Type B pancreatic cell (in vitro differentiated cells): Measurements from ENCODE around the gene ASXL2. TPM values are rescaled to one million over a fixed set of nuclear protein-coding genes. Genes with fewer than 3 reads are reported as not detected.

Experiments used
- DNase-seq: peaks from one replicate; pipeline ENCODE4 v3.0.0; 2021; ENCODE audit warnings: mixed read lengths; ENCODE audit not compliant: unreplicated experiment; ENCODE audit errors: extremely low spot score
- H3K27ac Mint-ChIP-seq: 2 replicates; pipeline ENCODE4 v1.8.0; 2021; ENCODE audit warnings: mild to moderate bottlenecking, mixed read lengths
- H3K27me3 Mint-ChIP-seq: 2 replicates; pipeline ENCODE4 v1.8.0; 2021; ENCODE audit warnings: mixed read lengths
- H3K36me3 Mint-ChIP-seq: 2 replicates; pipeline ENCODE4 v1.8.0; 2021; ENCODE audit warnings: mixed read lengths
- H3K4me1 Mint-ChIP-seq: one replicate; pipeline ENCODE4 v1.8.0; 2021; ENCODE audit warnings: mixed read lengths; ENCODE audit not compliant: unreplicated experiment
- H3K4me3 Mint-ChIP-seq: 2 replicates; pipeline ENCODE4 v1.8.0; 2021; ENCODE audit warnings: mild to moderate bottlenecking, mixed read lengths
- H3K9me3 Mint-ChIP-seq: 2 replicates; pipeline ENCODE4 v1.8.0; 2021; ENCODE audit warnings: mixed read lengths
- CTCF ChIP-seq: fragments of 200-600 bp; sonication (generic); conservative IDR thresholded peaks from 2 replicates; pipeline ENCODE4 v1.5.0; 2021; ENCODE audit warnings: antibody characterized with exemption, mild to moderate bottlenecking
- total RNA-seq: library from RNA; stranded (reverse); gene quantifications from 2 replicates; pipeline ENCODE4 v1.2.1, GENCODE V29; 2021; ENCODE audit warnings: low replicate concordance

Gene ASXL2
- total RNA-seq, 1 donor from 2014 or later, result 29.2 TPM

GRCh38 chr2:25788457-25788856, 89.8 kb downstream of the ASXL2 start:
- H3K36me3 Mint-ChIP-seq, result peaks cover 16% of the 10 kb centered on the region
- H3K27me3 Mint-ChIP-seq, result no peaks in the 10 kb centered on the region
- no peaks in the 10 kb centered on the region for H3K4me1 Mint-ChIP-seq
- no peak for TF ChIP-seq CTCF
- H3K9me3 Mint-ChIP-seq, result no peaks in the 10 kb centered on the region
- H3K4me3 Mint-ChIP-seq, result no peak overlapping the region
- no peak for DNase-seq
- no peak overlapping the region for H3K27ac Mint-ChIP-seq

- TF ChIP-seq CTCF, result no peak
- no peaks in the 10 kb centered on the region for H3K4me1 Mint-ChIP-seq
- no peak for DNase-seq
- H3K27me3 Mint-ChIP-seq, result no peaks in the 10 kb centered on the region
- H3K27ac Mint-ChIP-seq, result no peak overlapping the region
- H3K36me3 Mint-ChIP-seq, result peaks cover 16% of the 10 kb centered on the region
- no peaks in the 10 kb centered on the region for H3K9me3 Mint-ChIP-seq
- no peak overlapping the region for H3K4me3 Mint-ChIP-seq
Observed at GRCh38 chr2:25787020-25787419, 91.3 kb downstream of the ASXL2 start.

GRCh38 chr2:25784404-25784803, 93.9 kb downstream of the ASXL2 start:
- Mint-ChIP-seq H3K27ac (no peak overlapping the region), H3K27me3 (no peaks in the 10 kb centered on the region), H3K36me3 (peaks cover 6% of the 10 kb centered on the region), H3K9me3 (no peaks in the 10 kb centered on the region), H3K4me1 (no peaks in the 10 kb centered on the region), H3K4me3 (no peak overlapping the region)
- no peak for TF ChIP-seq CTCF
- DNase-seq, result no peak

- Mint-ChIP-seq H3K4me3 (no peak overlapping the region), H3K27me3 (no peaks in the 10 kb centered on the region), H3K4me1 (no peaks in the 10 kb centered on the region), H3K27ac (no peak overlapping the region), H3K36me3 (no peaks in the 10 kb centered on the region), H3K9me3 (no peaks in the 10 kb centered on the region)
- no peak for DNase-seq
- TF ChIP-seq CTCF, result no peak
Observed at GRCh38 chr2:25777077-25777476, 101.2 kb downstream of the ASXL2 start.

DNA sequence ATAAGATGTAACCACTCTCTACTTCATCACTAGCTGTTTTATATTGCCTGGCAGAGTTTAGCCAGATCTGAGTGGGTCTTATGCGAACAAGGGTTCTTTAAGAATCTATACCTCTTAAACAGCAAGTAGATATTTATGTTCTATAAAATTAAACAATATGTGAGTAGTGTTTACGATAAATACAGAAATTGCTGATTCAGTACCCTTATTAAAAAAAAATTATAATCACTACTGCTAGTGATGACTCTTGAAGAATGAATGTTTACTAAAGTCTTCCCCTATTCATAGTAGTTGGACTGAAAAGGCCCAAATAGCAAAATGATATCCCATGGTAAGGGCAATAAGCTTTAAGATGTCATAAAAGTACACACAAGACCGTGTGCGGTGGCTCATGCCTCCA, 106.2 kb downstream of the ASXL2 start:
- no peak overlapping the region for H3K4me3 Mint-ChIP-seq
- no peak for DNase-seq
- H3K27ac Mint-ChIP-seq, result no peak overlapping the region
- H3K9me3 Mint-ChIP-seq, result no peaks in the 10 kb centered on the region
- H3K4me1 Mint-ChIP-seq, result no peaks in the 10 kb centered on the region
- no peak for TF ChIP-seq CTCF
- H3K36me3 Mint-ChIP-seq, result peaks cover 19% of the 10 kb centered on the region
- H3K27me3 Mint-ChIP-seq, result no peaks in the 10 kb centered on the region

- no peak for TF ChIP-seq CTCF
- Mint-ChIP-seq H3K27ac (no peak overlapping the region), H3K36me3 (peaks cover 29% of the 10 kb centered on the region)
Observed at GRCh38 chr2:25763575-25763974, 114.7 kb downstream of the ASXL2 start.

More at GRCh38 chr2:25763575-25763974, 114.7 kb downstream of the ASXL2 start:
- H3K4me3 Mint-ChIP-seq, result no peak overlapping the region
- peaks cover 6% of the 10 kb centered on the region for H3K4me1 Mint-ChIP-seq
- H3K9me3 Mint-ChIP-seq, result no peaks in the 10 kb centered on the region
- no peaks in the 10 kb centered on the region for H3K27me3 Mint-ChIP-seq
- no peak for DNase-seq
